ENCODE results near the gene ZC2HC1B.

ZC2HC1B gene

DNA sequence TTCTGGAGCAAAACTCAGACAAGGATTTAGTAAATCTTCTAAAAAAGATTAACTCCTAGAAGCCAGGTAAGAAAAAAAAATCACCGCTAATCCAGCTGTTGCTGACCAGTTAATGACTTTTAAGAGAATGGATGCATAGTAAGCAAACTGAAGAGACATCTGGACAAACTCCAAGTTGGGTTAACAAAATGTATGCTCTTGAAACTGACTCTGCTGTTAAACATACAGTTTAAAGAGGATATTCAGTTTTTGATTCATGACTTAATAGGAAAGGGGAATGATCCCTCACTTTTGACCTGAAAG lies 73.3 kb downstream of the ZC2HC1B start:
- in situ Hi-C loops (cut with MboI; ENCODE audit: low sequenced_read_pairs, unreplicated experiment), result no loop called here
- no peak for TF ChIP-seq CTCF (IDR thresholded peaks at IDR 0.05; ENCODE audit: borderline replicate concordance, control extremely low read depth, extremely low read depth, insufficient read depth, missing control alignments)
- no peak for DNase-seq (ENCODE audit: low spot score)

- no peak for TF ChIP-seq CTCF (IDR thresholded peaks at IDR 0.05; ENCODE audit: borderline replicate concordance, control extremely low read depth, extremely low read depth, insufficient read depth, missing control alignments)
- peak; percentile 26 for DNase-seq (ENCODE audit: low spot score)
- in situ Hi-C loops (cut with MboI; ENCODE audit: low sequenced_read_pairs, unreplicated experiment), result no loop called here
Measured at GRCh38 chr6:143939364-143939763, 75.1 kb downstream of the ZC2HC1B start.

DNA sequence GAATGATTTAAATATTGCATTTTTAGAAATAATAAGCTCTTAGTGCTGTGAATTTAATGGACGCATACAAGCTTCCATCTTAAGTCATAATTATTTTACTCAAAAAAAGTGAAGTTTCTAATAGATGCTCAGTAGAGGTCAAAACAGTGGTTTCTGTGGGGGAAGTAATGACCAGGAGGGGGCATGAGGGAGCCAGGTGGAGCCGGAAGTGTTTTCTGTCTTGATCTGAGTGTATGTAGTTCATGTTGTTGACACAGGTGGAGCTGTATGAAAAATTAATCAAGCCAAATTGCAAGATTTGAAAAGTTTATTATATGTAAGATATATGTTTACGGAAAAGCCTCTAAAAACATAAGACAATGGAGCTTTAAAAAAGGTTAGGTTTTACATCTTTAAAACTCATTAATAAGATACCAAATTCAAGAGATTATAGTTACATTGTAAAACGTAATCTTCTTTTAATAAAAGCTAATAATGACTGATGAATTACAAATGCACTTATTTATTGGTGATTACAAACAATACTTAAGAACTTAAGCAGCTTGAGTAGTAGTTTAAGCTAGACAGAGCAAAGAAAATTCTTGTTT lies 75.8 kb downstream of the ZC2HC1B start:
- peak; percentile 52 for TF ChIP-seq CTCF (IDR thresholded peaks at IDR 0.05; ENCODE audit: borderline replicate concordance, control extremely low read depth, extremely low read depth, insufficient read depth, missing control alignments)
- DNase-seq (ENCODE audit: low spot score), result peak; percentile 84
- in situ Hi-C loops (cut with MboI; ENCODE audit: low sequenced_read_pairs, unreplicated experiment), result no loop called here

- peak; percentile 46 for DNase-seq (ENCODE audit: low spot score)
- in situ Hi-C loops (cut with MboI; ENCODE audit: low sequenced_read_pairs, unreplicated experiment), result no loop called here
- peak; percentile 43 for TF ChIP-seq CTCF (IDR thresholded peaks at IDR 0.05; ENCODE audit: borderline replicate concordance, control extremely low read depth, extremely low read depth, insufficient read depth, missing control alignments)
Measured at GRCh38 chr6:143941852-143942627, 77.8 kb downstream of the ZC2HC1B start.

DNA sequence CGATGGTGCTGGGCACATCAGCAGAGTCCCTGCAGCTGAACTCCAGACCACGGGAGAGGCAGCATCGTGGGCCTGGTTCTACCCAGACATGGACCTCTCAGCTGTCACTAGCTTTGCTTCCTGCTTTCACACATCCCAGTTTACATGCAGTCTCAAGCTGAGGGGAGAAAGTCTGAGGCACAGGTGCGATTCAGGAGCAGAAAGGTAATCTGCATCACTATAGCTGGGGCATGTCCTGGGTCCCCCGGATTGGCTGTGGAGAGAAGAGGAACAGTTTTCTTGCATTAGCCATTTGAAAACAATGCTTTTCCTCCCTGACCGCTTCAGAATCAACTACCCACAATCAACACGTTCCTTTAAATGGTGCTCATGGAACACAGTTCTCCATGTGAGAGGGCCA lies 83.9 kb downstream of the ZC2HC1B start:
- TF ChIP-seq CTCF (IDR thresholded peaks at IDR 0.05; ENCODE audit: borderline replicate concordance, control extremely low read depth, extremely low read depth, insufficient read depth, missing control alignments), result no peak
- no peak for DNase-seq (ENCODE audit: low spot score)
- in situ Hi-C loops (cut with MboI; ENCODE audit: low sequenced_read_pairs, unreplicated experiment), result no loop called here

GRCh38 chr6:143949535-143949934 lies 85.3 kb downstream of the ZC2HC1B start:
- in situ Hi-C loops (cut with MboI; ENCODE audit: low sequenced_read_pairs, unreplicated experiment), result no loop called here
- no peak for DNase-seq (ENCODE audit: low spot score)
- TF ChIP-seq CTCF (IDR thresholded peaks at IDR 0.05; ENCODE audit: borderline replicate concordance, control extremely low read depth, extremely low read depth, insufficient read depth, missing control alignments), result no peak
